Panc1 (cell line): ENCODE data around the gene PTPDC1. TPM values are rescaled to one million over a fixed set of nuclear protein-coding genes. Genes with fewer than 3 reads are reported as not detected.

ENCODE experiments used
- ATAC-seq: fragments of 200-7000 bp; cut with Tn5 transposase; 2 replicates; pipeline ENCODE4 v1.9.1; 2020; ENCODE audit warnings: mild to moderate bottlenecking, moderate library complexity
- BruUV-seq: library from RNA; stranded (reverse); fragments of 400-500 nt; replicated peaks from 2 replicates; lab custom pipeline; 2021; lab: Mats Ljungman, UMichigan
- CTCF ChIA-PET: fragments of 300-600 bp; sonication (Branson Sonifier 250); formaldehyde crosslinking; loops from one replicate; lab custom pipeline; 2022; ENCODE audit warnings: antibody characterized with exemption; lab: Charles Lee
- POLR2A ChIA-PET: fragments of 300-600 bp; sonication (Branson Sonifier 250); formaldehyde crosslinking; loops from one replicate; lab custom pipeline; 2022; ENCODE audit warnings: antibody characterized with exemption; lab: Charles Lee
- DNase-seq: peaks from one replicate; pipeline ENCODE4 v3.0.0-alpha.2; 2010; ENCODE audit warnings: low read depth, low spot score
- H3K27ac ChIP-seq: 2 replicates; pipeline ENCODE4 v1.5.1; 2011; ENCODE audit warnings: mild to moderate bottlenecking, low read length, inconsistent platforms
- H3K27me3 ChIP-seq: fragments of 200-500 bp; sonication (Bioruptor generic); 2 replicates; pipeline ENCODE4 v1.6.0; 2014; ENCODE audit warnings: low read length, inconsistent platforms; ENCODE audit not compliant: control insufficient read depth, insufficient read depth
- H3K36me3 ChIP-seq: fragments of 200-500 bp; sonication (Bioruptor generic); 2 replicates; pipeline ENCODE4 v1.5.1; 2014; ENCODE audit warnings: inconsistent platforms, mild to moderate bottlenecking, low read length, moderate library complexity; ENCODE audit not compliant: control insufficient read depth, insufficient read depth
- H3K4me1 ChIP-seq: 2 replicates; pipeline ENCODE4 v1.5.1; 2011; ENCODE audit warnings: inconsistent platforms, mild to moderate bottlenecking, low read length, moderate library complexity; ENCODE audit not compliant: control insufficient read depth, insufficient read depth
- H3K4me3 ChIP-seq, 2 experiments: 2 replicates each; pipeline ENCODE4 v1.5.1; 2011 to 2012; ENCODE audit warnings: low read depth in 2 of 2, low read length in 2 of 2, mild to moderate bottlenecking in 2 of 2, inconsistent platforms in 1 of 2, moderate library complexity in 1 of 2
- H3K9me3 ChIP-seq: fragments of 200-500 bp; sonication (Bioruptor generic); 2 replicates; pipeline ENCODE4 v1.5.1; 2014; ENCODE audit warnings: low read depth, mild to moderate bottlenecking, inconsistent platforms, low read length, moderate library complexity; ENCODE audit not compliant: control insufficient read depth, insufficient read depth
- POLR2AphosphoS5 ChIP-seq: IDR thresholded peaks from 2 replicates; pipeline ENCODE4 v1.6.1; 2012; ENCODE audit warnings: mild to moderate bottlenecking, low read depth, low read length, moderate library complexity
- SIN3A ChIP-seq: IDR thresholded peaks from 2 replicates; pipeline ENCODE4 v1.6.1; 2012; ENCODE audit warnings: low read depth, mild to moderate bottlenecking, low read length, moderate library complexity, borderline replicate concordance; ENCODE audit not compliant: insufficient read depth
- TCF7L2 ChIP-seq: IDR thresholded peaks from 2 replicates; pipeline ENCODE4 v1.6.1; 2011; ENCODE audit warnings: mild to moderate bottlenecking, low read depth, low read length, inconsistent platforms
- in situ Hi-C: cut with HindIII; loops from 2 replicates; pipeline ENCODE4 v1.10.0; 2016; ENCODE audit warnings: low sequenced_read_pairs, low pct_unique_long_range_greater_than_20kb
- intact Hi-C: fragments of 100-400 bp; cut with micrococcal nuclease; formaldehyde crosslinking; loops from one replicate; pipeline ENCODE4 v1.10.0; 2022; ENCODE audit not compliant: unreplicated experiment
- total RNA-seq: library from RNA; stranded (reverse); gene quantifications from one replicate; pipeline ENCODE4 v1.2.1, GENCODE V29; 2021; ENCODE audit not compliant: unreplicated experiment
- TF ChIP-seq, protein P1 (sequence below), 2 experiments: IDR thresholded peaks; 2 replicates each; pipeline ENCODE4 v1.6.1; 2011 to 2012; ENCODE audit warnings: low read depth in 2 of 2, control low read depth in 1 of 2, low read length in 1 of 2, mild to moderate bottlenecking in 1 of 2, moderate library complexity in 1 of 2; ENCODE audit not compliant: insufficient read depth in 1 of 2
- TF ChIP-seq, protein P2 (sequence below): fragments of 450-650 bp; IDR thresholded peaks from 2 replicates; pipeline ENCODE4 v1.5.1; 2017; ENCODE audit warnings: mild to moderate bottlenecking

Gene PTPDC1
- total RNA-seq, 1 experiment from 2014 or later, result 10.6 TPM

DNA sequence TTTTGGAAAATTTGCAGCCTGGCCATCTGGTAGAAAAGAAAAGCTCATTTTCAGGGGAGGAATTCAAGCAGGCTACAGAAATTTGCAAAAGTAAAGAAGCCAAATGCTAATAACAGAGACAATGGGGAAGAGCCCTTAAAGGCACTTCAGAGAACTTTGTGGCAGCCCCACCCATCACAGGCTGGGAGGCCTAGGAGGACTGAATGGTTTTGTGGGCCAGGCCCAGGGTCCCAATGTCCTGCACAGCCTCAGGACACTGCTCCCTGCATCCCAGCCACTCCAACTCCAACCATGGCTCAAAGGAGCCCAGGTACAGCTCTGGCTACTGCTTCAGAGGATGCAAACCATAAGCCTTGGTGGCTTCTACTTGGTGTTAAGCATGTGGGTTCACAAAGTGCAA lies 44.3 kb downstream of the PTPDC1 start:
- TF ChIP-seq, protein P1, sequence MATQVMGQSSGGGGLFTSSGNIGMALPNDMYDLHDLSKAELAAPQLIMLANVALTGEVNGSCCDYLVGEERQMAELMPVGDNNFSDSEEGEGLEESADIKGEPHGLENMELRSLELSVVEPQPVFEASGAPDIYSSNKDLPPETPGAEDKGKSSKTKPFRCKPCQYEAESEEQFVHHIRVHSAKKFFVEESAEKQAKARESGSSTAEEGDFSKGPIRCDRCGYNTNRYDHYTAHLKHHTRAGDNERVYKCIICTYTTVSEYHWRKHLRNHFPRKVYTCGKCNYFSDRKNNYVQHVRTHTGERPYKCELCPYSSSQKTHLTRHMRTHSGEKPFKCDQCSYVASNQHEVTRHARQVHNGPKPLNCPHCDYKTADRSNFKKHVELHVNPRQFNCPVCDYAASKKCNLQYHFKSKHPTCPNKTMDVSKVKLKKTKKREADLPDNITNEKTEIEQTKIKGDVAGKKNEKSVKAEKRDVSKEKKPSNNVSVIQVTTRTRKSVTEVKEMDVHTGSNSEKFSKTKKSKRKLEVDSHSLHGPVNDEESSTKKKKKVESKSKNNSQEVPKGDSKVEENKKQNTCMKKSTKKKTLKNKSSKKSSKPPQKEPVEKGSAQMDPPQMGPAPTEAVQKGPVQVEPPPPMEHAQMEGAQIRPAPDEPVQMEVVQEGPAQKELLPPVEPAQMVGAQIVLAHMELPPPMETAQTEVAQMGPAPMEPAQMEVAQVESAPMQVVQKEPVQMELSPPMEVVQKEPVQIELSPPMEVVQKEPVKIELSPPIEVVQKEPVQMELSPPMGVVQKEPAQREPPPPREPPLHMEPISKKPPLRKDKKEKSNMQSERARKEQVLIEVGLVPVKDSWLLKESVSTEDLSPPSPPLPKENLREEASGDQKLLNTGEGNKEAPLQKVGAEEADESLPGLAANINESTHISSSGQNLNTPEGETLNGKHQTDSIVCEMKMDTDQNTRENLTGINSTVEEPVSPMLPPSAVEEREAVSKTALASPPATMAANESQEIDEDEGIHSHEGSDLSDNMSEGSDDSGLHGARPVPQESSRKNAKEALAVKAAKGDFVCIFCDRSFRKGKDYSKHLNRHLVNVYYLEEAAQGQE (IDR thresholded peaks at IDR 0.05; ENCODE audit: insufficient read depth in 1 of 2, low read depth in 2 of 2, low read length in 1 of 2), result no peak
- TF ChIP-seq, protein P2, sequence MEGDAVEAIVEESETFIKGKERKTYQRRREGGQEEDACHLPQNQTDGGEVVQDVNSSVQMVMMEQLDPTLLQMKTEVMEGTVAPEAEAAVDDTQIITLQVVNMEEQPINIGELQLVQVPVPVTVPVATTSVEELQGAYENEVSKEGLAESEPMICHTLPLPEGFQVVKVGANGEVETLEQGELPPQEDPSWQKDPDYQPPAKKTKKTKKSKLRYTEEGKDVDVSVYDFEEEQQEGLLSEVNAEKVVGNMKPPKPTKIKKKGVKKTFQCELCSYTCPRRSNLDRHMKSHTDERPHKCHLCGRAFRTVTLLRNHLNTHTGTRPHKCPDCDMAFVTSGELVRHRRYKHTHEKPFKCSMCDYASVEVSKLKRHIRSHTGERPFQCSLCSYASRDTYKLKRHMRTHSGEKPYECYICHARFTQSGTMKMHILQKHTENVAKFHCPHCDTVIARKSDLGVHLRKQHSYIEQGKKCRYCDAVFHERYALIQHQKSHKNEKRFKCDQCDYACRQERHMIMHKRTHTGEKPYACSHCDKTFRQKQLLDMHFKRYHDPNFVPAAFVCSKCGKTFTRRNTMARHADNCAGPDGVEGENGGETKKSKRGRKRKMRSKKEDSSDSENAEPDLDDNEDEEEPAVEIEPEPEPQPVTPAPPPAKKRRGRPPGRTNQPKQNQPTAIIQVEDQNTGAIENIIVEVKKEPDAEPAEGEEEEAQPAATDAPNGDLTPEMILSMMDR, result no peak
- TF ChIP-seq TCF7L2, result no peak
- TF ChIP-seq POLR2AphosphoS5, result no peak
- no peak for TF ChIP-seq SIN3A
- H3K9me3 ChIP-seq, result no peaks in the 10 kb centered on the region
- DNase-seq (no peak), ATAC-seq (no peak)
- intact Hi-C loops (no loop called here), in situ Hi-C loops (no loop called here)
- BruUV-seq, result no TSS peak
- ChIA-PET CTCF (no interaction called here), POLR2A (no interaction called here)
- H3K36me3 ChIP-seq, result no peaks in the 10 kb centered on the region
- no peaks in the 10 kb centered on the region for H3K27me3 ChIP-seq
- no peak overlapping the region for H3K4me3 ChIP-seq
- H3K4me1 ChIP-seq, result no peaks in the 10 kb centered on the region
- H3K27ac ChIP-seq, result no peak overlapping the region

DNA sequence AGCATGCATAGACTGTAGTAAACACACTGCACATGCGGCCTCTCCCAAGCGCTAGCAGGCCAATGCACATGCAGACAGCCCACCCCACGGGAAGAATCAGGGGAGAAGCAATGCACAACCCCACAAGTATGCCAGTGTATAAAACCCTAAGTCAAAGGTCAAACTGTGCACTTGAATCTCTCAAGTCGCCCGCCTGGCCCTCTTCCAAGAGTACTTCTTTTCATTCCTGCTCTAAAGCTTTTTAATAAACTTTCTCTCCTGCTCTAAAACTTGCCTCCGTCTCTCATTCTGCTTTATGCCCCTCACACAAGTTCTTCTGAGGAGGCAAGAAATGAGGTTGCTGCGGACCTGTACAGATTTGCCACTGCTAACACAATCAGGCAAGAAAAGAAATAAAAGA lies 50.4 kb downstream of the PTPDC1 start:
- CTCF ChIA-PET, result no interaction called here
- no peaks in the 10 kb centered on the region for H3K9me3 ChIP-seq
- no peaks in the 10 kb centered on the region for H3K36me3 ChIP-seq
- in situ Hi-C loops, result no loop called here
- peaks cover 6% of the 10 kb centered on the region; the same call in 1 of the 2 replicates for H3K4me1 ChIP-seq
- no peak for DNase-seq
- ATAC-seq, result no peak
- H3K27me3 ChIP-seq, result no peaks in the 10 kb centered on the region
- no peak overlapping the region for H3K4me3 ChIP-seq
- intact Hi-C loops, result no loop called here
- POLR2A ChIA-PET, result no interaction called here
- TF ChIP-seq SIN3A, result no peak
- TF ChIP-seq, protein P2, result no peak
- no peak for TF ChIP-seq POLR2AphosphoS5
- TF ChIP-seq, protein P1 (IDR thresholded peaks at IDR 0.05; ENCODE audit: insufficient read depth in 1 of 2, low read depth in 2 of 2, low read length in 1 of 2), result no peak
- no peak for TF ChIP-seq TCF7L2
- BruUV-seq, result no TSS peak
- H3K27ac ChIP-seq, result no peak overlapping the region
